ENCODE data around the gene TERT.

DNA sequence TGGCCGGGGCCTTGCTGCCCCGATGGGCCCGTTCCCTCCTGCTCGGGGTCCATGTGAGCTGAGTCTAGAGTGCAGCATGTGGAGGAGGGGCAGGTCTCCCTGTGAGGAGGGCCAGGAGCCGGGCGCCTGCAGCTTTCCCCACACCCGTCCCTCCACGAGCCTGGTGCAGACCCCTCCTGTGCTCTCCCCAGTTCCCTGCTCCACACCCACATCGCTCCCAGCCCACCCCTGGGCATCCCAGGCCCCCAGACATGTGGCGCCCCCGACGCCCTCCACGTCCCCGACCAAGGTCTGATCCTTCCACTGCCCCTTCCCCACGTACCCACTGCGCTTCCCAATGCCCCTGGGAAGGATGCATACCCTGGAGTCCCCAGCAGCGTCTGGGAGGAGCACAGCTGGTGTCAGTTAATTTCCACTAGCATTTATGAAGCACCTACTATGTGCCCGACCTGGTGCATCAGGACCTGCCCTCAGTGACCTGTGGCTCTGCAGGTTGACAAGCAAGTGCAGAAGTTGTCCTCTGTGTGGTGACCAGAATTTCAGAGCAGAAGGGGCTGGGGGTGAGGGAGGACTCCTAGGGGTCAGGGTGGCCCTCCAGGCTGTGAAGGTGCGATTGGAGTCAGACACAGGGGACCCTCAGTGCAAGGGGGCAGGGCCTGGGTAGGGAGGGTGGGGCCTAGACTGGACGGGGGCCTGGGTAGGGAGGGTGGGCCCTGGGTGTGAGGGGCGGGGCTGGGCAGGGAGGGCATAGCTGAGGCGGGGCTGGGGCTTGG lies 80.5 kb downstream of the TERT start:
- TF ChIP-seq, protein P1, sequence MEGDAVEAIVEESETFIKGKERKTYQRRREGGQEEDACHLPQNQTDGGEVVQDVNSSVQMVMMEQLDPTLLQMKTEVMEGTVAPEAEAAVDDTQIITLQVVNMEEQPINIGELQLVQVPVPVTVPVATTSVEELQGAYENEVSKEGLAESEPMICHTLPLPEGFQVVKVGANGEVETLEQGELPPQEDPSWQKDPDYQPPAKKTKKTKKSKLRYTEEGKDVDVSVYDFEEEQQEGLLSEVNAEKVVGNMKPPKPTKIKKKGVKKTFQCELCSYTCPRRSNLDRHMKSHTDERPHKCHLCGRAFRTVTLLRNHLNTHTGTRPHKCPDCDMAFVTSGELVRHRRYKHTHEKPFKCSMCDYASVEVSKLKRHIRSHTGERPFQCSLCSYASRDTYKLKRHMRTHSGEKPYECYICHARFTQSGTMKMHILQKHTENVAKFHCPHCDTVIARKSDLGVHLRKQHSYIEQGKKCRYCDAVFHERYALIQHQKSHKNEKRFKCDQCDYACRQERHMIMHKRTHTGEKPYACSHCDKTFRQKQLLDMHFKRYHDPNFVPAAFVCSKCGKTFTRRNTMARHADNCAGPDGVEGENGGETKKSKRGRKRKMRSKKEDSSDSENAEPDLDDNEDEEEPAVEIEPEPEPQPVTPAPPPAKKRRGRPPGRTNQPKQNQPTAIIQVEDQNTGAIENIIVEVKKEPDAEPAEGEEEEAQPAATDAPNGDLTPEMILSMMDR (IDR thresholded peaks at IDR 0.05) = no peak
- TF ChIP-seq POLR2A (IDR thresholded peaks at IDR 0.05) = no peak
